Measurements from ENCODE around the gene MVP.

- TF ChIP-seq CTCF (IDR thresholded peaks at IDR 0.05; ENCODE audit: poor library complexity, severe bottlenecking), result no peak
- no peak for TF ChIP-seq EP300 (conservative IDR thresholded peaks at IDR 0.05; ENCODE audit: poor library complexity, severe bottlenecking)
- TF ChIP-seq POLR2AphosphoS5 (IDR thresholded peaks at IDR 0.05), result no peak
These were observed 72.2 kb downstream of the MVP start for GRCh38 chr16:29892458-29892813.

All from neural cell (in vitro differentiated cells).